BLaER1 (cell line): ENCODE data around the gene PCLAF.
"Not testable (repeated sequence)": the region's sequence is repeated elsewhere in the genome, so short reads cannot be mapped to it uniquely, and the experiment has no call there.

ENCODE experiments used
- H3K27ac ChIP-seq: shearing (Covaris generic); formaldehyde crosslinking; 2 replicates; pipeline ENCODE4 v1.8.1; 2022
- H3K27me3 ChIP-seq: shearing (Covaris generic); formaldehyde crosslinking; 2 replicates; pipeline ENCODE4 v1.8.1; 2022
- H3K36me3 ChIP-seq: shearing (Covaris generic); formaldehyde crosslinking; 2 replicates; pipeline ENCODE4 v1.8.1; 2022
- H3K4me1 ChIP-seq: shearing (Covaris generic); formaldehyde crosslinking; 2 replicates; pipeline ENCODE4 v1.8.1; 2022
- H3K4me2 ChIP-seq: shearing (Covaris generic); formaldehyde crosslinking; 2 replicates; pipeline ENCODE4 v1.8.1; 2022
- H3K4me3 ChIP-seq: shearing (Covaris generic); formaldehyde crosslinking; 2 replicates; pipeline ENCODE4 v1.8.1; 2022
- H3K9ac ChIP-seq: shearing (Covaris generic); formaldehyde crosslinking; 2 replicates; pipeline ENCODE4 v1.8.1; 2022
- H3K9me3 ChIP-seq: shearing (Covaris generic); formaldehyde crosslinking; 2 replicates; pipeline ENCODE4 v1.8.1; 2022
- H4K20me1 ChIP-seq: shearing (Covaris generic); formaldehyde crosslinking; 2 replicates; pipeline ENCODE4 v1.8.1; 2022
- Cebpa-rat ChIP-seq: shearing (Covaris generic); IDR thresholded peaks from 2 replicates; pipeline ENCODE4 v1.8.1; 2022

The PCLAF gene

GRCh38 chr15:64369078-64369607, 12.1 kb downstream of the PCLAF start:
- Histone ChIP-seq H3K4me1 (no peaks in the 10 kb centered on the region), H3K4me3 (no peak overlapping the region), H3K4me2 (no peak overlapping the region), H3K27ac (no peak overlapping the region), H3K27me3 (no peaks in the 10 kb centered on the region), H3K9ac (no peak overlapping the region), H4K20me1 (no peaks in the 10 kb centered on the region), H3K36me3 (peaks cover 66% of the 10 kb centered on the region), H3K9me3 (no peaks in the 10 kb centered on the region)
- no peak for TF ChIP-seq Cebpa-rat

- Histone ChIP-seq H3K9me3 (no peaks in the 10 kb centered on the region), H3K4me2 (no peak overlapping the region), H3K27ac (no peak overlapping the region), H3K4me1 (peaks cover 12% of the 10 kb centered on the region), H3K27me3 (no peaks in the 10 kb centered on the region), H3K36me3 (peaks cover 56% of the 10 kb centered on the region), H4K20me1 (no peaks in the 10 kb centered on the region), H3K9ac (no peak overlapping the region), H3K4me3 (no peak overlapping the region)
- TF ChIP-seq Cebpa-rat: no peak
Measured at GRCh38 chr15:64361259-64361658, 20.0 kb downstream of the PCLAF start.

DNA sequence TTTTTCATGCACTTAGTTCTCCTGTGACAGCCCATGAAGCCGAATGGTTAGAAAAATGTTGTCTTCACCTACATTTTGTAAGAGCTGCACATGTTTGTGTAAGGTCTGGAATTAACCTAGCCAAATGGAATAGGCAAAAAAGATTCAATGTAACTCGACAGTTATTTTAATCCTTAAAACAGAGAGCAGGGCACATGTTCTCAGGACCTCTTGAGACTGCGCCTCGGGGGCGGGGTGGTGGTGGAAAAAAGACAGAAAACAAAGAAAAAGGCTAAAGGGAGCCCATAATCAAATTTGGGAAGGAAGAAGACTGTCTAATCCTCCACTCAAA, 24.6 kb downstream of the PCLAF start:
- peak overlapping the region; percentile 87 for H3K4me2 ChIP-seq
- H3K27me3 ChIP-seq: no peaks in the 10 kb centered on the region
- TF ChIP-seq Cebpa-rat: no peak
- H3K4me3 ChIP-seq: peak overlapping the region; percentile 93
- H3K27ac ChIP-seq: peak overlapping the region; percentile 37; the same call in 1 of the 2 replicates
- H3K4me1 ChIP-seq: peaks cover 23% of the 10 kb centered on the region
- peaks cover 27% of the 10 kb centered on the region; the same call in 1 of the 2 replicates for H3K36me3 ChIP-seq
- 0 out of 2 replicates have a peak, but pooled peaks cover under 1% of the 10 kb centered on the region for H4K20me1 ChIP-seq
- peak overlapping the region; percentile 45; the same call in 1 of the 2 replicates for H3K9ac ChIP-seq
- no peaks in the 10 kb centered on the region for H3K9me3 ChIP-seq

DNA sequence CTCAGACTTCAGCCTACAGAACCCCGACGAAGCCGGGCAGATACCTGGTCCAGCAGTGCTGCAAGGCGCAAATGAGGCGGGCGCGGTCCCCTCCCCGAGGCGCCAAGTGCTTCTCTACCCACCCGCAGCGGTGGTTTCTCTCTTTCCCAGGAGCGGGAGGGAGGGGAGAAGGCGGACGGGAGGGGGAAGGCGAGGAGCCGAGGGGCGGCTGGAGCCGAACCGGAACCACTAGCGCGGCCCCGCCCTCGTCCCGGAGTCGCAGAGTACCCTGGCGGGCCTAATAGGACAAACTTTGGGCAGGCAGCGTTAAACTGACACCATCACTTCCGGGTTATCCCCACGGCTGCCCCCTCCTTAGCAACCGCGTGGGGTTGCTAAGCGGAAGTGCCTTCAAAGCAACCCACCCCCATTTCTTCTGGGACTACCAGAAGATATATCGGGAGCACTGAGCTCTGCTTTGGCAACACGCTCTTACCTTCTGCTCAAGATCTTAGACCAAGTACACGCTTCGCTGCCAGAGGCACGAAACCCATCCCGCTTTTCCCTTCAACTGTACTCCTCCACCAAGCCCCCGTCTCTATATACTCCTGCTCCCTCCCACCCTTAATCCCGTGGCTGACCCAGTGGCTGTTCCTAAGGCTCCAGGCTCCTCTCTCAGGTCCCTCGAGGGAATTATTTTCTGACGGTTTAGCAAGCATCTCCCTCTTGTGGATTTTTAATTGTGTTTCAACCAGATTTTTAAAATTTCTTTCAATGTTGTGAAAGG, 25.1 kb downstream of the PCLAF start, which contains the start of gene CSNK1G1:
CSNK1G1 (minus strand) TSS at position 230 of the 766 bp plus-strand sequence. CDS start 55,674 bp downstream, outside the sequence.
- Histone ChIP-seq H3K9me3 (no peaks in the 10 kb centered on the region), H3K36me3 (peaks cover 22% of the 10 kb centered on the region; the same call in 1 of the 2 replicates), H3K9ac (peak within 1 kb of the TSS; percentile 90), H3K4me3 (peak within 1 kb of the TSS; percentile 93), H3K27me3 (no peaks in the 10 kb centered on the region), H4K20me1 (0 out of 2 replicates have a peak, but pooled peaks cover 6% of the 10 kb centered on the region), H3K4me1 (peaks cover 23% of the 10 kb centered on the region), H3K27ac (peak within 1 kb of the TSS; percentile 78), H3K4me2 (peak within 1 kb of the TSS; percentile 87)
- TF ChIP-seq Cebpa-rat: no peak

DNA sequence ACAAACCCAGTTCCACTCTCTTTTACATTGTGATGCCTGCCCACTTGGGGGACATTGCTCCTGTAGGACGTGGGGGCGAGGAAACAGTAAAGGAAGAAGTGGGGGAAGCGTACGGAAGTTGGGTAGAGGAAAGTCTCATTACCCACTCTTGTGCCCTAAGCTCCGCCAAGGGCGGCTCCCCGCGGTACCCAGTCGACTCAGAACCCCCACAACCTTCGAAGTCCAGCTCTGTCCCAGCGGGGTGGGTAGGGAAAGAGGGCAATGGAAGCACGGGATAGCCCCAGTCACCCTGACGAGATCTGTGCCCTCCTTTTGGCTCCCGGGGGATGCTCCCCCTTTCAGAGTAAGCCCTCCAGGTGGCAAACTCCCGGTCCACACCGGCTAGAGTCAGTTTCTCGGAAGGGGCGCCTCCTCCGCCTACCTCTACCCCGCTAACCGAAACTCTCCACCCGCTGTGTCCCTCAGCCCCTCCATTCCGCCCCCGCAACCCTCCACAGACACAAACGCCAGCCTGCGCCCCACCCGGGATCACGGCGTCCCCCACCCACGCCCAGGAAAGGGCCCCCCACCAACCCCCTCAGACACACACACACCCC, 25.8 kb downstream of the PCLAF start:
- Histone ChIP-seq H3K27me3 (no peaks in the 10 kb centered on the region), H3K4me2 (peak overlapping the region; percentile 87), H3K4me3 (peak overlapping the region; percentile 93), H3K4me1 (peaks cover 23% of the 10 kb centered on the region), H3K9ac (peak overlapping the region; percentile 90), H4K20me1 (0 out of 2 replicates have a peak, but pooled peaks cover 6% of the 10 kb centered on the region), H3K36me3 (peaks cover 15% of the 10 kb centered on the region; the same call in 1 of the 2 replicates), H3K9me3 (no peaks in the 10 kb centered on the region), H3K27ac (peak overlapping the region; percentile 78)
- no peak for TF ChIP-seq Cebpa-rat

GRCh38 chr15:64354688-64355344, 26.4 kb downstream of the PCLAF start:
- Histone ChIP-seq H3K9ac (peak overlapping the region; percentile 90), H4K20me1 (0 out of 2 replicates have a peak, but pooled peaks cover 6% of the 10 kb centered on the region), H3K4me3 (peak overlapping the region; percentile 93), H3K27ac (peak overlapping the region; percentile 78), H3K9me3 (no peaks in the 10 kb centered on the region), H3K27me3 (no peaks in the 10 kb centered on the region), H3K4me1 (peaks cover 23% of the 10 kb centered on the region), H3K36me3 (peaks cover 9% of the 10 kb centered on the region; the same call in 1 of the 2 replicates), H3K4me2 (peak overlapping the region; percentile 87)
- no peak for TF ChIP-seq Cebpa-rat

DNA sequence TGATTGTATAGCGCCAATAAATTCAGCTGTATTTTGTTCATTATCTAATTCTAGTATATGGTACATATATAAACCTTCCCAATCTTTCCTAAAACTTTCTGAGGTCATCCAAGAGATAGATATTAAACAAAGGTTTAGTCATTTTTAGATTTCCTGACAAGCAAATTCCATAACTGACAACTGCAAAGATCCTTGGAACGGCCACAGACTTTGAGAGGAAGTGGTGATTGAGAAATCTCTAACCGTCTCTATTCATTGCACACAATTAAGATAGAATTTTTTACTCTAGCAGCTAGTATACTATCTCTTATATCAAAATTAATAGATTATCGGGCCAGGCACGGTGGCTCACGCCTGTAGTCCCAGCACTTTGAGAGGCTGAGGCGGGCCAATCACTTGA, 30.0 kb downstream of the PCLAF start:
- peaks cover 30% of the 10 kb centered on the region; the same call in 1 of the 2 replicates for H4K20me1 ChIP-seq
- H3K4me2 ChIP-seq: no peak overlapping the region
- H3K9ac ChIP-seq: no peak overlapping the region
- no peaks in the 10 kb centered on the region for H3K27me3 ChIP-seq
- peaks cover 11% of the 10 kb centered on the region for H3K4me1 ChIP-seq
- H3K36me3 ChIP-seq: peaks cover 28% of the 10 kb centered on the region
- TF ChIP-seq Cebpa-rat: no peak
- H3K4me3 ChIP-seq: no peak overlapping the region
- no peaks in the 10 kb centered on the region for H3K9me3 ChIP-seq
- H3K27ac ChIP-seq: no peak overlapping the region

- no peak overlapping the region for H3K27ac ChIP-seq
- TF ChIP-seq Cebpa-rat: no peak
- H3K27me3 ChIP-seq: no peaks in the 10 kb centered on the region
- peaks cover 28% of the 10 kb centered on the region for H3K36me3 ChIP-seq
- H3K9me3 ChIP-seq: no peaks in the 10 kb centered on the region
- H3K9ac ChIP-seq: no peak overlapping the region
- H3K4me2 ChIP-seq: no peak overlapping the region
- H3K4me3 ChIP-seq: no peak overlapping the region
- peaks cover 2% of the 10 kb centered on the region for H3K4me1 ChIP-seq
- peaks cover 30% of the 10 kb centered on the region; the same call in 1 of the 2 replicates for H4K20me1 ChIP-seq
Measured at GRCh38 chr15:64349375-64349774, 31.9 kb downstream of the PCLAF start.

DNA sequence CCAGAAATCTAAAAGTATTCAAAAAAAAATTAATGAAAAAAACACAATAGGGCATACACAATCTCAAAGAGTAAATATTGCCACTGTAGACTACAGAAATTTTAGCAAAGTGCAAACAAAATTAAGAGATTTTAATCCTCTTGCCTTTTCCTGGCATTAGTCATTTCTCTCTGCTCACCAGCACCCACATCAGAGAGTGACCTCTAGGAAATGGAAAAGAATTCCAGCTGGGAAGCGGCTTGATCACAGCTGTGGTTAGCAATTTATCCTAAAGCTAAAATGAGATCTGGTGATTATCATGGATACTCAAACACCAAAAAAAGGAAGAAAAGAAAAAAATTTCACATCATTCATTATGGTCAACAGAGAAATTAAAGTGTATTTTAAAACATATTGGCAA, 32.8 kb downstream of the PCLAF start:
- no peaks in the 10 kb centered on the region for H3K4me1 ChIP-seq
- no peak overlapping the region for H3K9ac ChIP-seq
- H3K27me3 ChIP-seq: no peaks in the 10 kb centered on the region
- TF ChIP-seq Cebpa-rat: no peak
- no peaks in the 10 kb centered on the region for H3K9me3 ChIP-seq
- H3K4me3 ChIP-seq: no peak overlapping the region
- peaks cover 30% of the 10 kb centered on the region; the same call in 1 of the 2 replicates for H4K20me1 ChIP-seq
- H3K4me2 ChIP-seq: no peak overlapping the region
- H3K27ac ChIP-seq: no peak overlapping the region
- peaks cover 28% of the 10 kb centered on the region for H3K36me3 ChIP-seq

- H3K4me2 ChIP-seq, H3K4me3 ChIP-seq, H3K9ac ChIP-seq, H3K27me3 ChIP-seq, H3K4me1 ChIP-seq, H3K27ac ChIP-seq, H3K9me3 ChIP-seq: not testable (repeated sequence)
- H3K36me3 ChIP-seq: peaks cover 43% of the 10 kb centered on the region
- H4K20me1 ChIP-seq: peaks cover 24% of the 10 kb centered on the region; the same call in 1 of the 2 replicates
Measured at GRCh38 chr15:64346242-64346641, 35.0 kb downstream of the PCLAF start.
